Activated CD4-positive, alpha-beta T cell treated with anti-CD3 and anti-CD28 coated beads, Interleukin-2, amount 50 U/mL, for 24 hours (primary cell): Measurements from ENCODE around the gene PDXDC1.
"Not testable (repeated sequence)": the region's sequence is repeated elsewhere in the genome, so short reads cannot be mapped to it uniquely, and the experiment has no call there.

ENCODE experiments used
- DNase-seq, 2 donors: peaks; one replicate each; pipeline ENCODE4 v3.0.0-alpha.2; 2020; ENCODE audit warnings: low read depth in 1 of 2, low spot score in 1 of 2

PDXDC1 gene

DNA sequence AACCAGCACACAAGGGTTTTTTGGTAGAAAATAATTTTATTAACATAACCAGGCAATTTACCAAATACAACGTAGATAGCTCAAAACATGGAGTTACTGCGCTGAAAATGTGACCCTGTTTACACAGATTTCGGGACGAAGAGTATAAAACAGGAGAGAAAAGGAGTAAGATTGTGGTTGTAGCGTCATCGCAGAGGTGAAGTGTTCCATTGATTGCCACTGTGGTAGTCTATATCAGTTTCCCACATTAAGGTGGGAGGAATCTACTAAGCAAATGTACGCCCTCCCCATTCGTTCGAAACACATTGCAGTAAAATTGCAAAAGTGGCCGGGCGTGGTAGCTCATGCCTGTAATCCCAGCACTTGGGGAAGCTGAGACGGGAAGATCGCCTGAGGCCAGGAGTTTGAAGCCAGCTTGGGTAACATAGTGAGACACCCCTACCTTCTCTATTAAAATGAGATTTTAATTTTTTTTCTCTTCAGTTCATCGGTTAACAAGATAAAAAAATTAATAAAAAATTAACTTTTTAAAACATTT is 972 bp upstream of the PDXDC1 start:
- not testable (repeated sequence) for DNase-seq

GRCh38 chr16:14974331-14974655 is 533 bp upstream of the PDXDC1 start:
- not testable (repeated sequence) for DNase-seq

DNA sequence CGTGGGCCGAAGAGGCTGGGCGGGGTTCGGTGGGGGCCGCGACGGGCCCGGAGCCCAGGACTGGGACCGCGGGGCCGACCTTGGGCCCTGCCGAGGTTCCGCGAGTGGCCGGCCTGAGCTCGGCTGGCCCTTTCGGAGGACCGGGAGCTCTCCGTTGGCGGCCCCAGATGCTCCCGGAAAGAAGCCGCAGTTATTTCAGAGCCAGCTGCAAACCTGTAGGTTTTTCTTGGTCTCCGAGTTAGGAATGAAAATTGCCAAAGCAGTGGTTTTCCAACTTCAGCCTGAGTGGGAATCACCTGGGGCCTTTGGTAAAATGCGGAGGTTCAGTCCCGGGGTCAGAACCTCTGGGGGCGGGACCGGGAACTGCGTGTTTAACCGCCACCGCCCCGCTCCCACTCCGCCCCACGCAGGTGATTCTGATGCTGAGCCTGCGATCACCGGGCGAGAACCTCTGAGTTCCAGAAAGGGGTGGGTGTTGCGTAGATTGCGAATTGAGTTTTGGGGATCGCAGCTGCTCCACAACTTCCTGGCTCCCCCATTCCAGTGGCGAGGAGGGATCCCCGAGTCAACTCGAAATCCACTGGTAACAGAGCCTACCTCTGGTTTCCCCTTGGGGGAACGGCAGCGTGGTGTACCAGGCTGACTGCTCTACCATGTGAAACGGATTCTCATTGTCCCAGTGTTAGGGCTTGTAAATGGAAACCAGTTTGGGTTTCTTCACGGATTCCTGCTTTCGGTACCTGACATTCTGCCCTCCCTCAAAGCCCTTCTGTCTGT is 780 bp downstream of the PDXDC1 start:
- peak; percentile 31 to 39 for DNase-seq

GRCh38 chr16:14976971-14977736 is 2.3 kb downstream of the PDXDC1 start:
- DNase-seq = not testable (repeated sequence)

- not testable (repeated sequence) for DNase-seq
Measured at GRCh38 chr16:14978281-14978680, 3.5 kb downstream of the PDXDC1 start.

DNA sequence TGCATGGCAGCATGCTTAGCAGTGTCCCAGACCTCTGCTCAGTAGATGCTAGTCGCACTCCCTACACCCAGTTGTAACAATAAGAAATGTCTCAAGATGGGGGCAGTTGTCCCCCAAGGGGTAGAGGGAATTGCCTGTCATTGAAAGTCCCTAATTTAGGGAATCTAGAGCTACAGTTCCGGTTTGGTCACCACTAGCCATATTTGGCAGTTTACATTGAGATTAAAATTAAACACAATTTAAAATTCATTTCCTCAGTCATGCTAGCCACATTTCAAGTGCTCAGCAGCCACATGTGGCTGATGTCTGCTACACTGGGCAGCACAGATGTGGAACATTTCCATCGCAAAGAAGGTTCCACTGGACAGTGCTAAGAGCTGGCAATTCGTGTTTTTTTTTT is 4.1 kb downstream of the PDXDC1 start:
- not testable (repeated sequence) for DNase-seq

DNA sequence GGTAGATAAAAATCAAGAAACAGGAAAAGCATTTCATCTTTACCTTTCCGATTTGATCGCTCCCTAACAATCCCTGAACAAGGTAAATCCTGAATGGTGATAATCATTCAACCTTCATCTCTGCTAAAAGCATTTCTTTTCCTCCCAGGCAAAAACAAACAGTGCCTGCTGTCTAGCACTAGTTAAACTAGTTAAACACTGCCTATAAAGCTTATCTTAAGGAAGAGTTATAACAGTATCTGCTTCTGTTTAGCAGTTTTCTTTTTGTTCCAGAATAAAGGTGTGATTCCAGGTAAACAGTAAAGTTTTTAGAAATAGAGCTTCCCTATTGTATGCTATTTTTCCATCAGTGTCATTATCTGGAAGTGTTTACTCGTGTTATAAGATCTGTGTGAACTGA is 6.4 kb downstream of the PDXDC1 start:
- not testable (repeated sequence) for DNase-seq

DNA sequence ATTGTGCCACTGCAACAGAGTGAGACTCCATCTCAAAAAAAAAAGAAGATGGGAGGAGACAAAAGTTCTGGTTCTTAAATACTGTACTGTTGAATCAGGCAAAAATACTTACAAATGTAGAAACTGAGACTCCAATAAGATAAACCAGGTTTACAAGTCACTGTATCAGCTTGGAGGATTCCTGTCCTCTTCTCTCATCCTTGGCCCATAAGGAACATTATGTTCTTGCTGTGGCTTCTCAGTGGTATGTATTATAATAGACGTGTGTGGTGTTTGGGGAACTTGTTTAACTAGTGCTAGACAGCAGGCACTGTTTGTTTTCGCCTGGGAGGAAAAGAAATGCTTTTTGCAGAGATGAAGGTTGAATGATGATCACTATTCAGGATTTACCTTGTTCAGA is 7.7 kb downstream of the PDXDC1 start:
- DNase-seq = not testable (repeated sequence)

- DNase-seq = not testable (repeated sequence)
Measured at GRCh38 chr16:14988092-14988491, 13.3 kb downstream of the PDXDC1 start.

GRCh38 chr16:14988661-14989191 is 13.9 kb downstream of the PDXDC1 start:
- not testable (repeated sequence) for DNase-seq

DNA sequence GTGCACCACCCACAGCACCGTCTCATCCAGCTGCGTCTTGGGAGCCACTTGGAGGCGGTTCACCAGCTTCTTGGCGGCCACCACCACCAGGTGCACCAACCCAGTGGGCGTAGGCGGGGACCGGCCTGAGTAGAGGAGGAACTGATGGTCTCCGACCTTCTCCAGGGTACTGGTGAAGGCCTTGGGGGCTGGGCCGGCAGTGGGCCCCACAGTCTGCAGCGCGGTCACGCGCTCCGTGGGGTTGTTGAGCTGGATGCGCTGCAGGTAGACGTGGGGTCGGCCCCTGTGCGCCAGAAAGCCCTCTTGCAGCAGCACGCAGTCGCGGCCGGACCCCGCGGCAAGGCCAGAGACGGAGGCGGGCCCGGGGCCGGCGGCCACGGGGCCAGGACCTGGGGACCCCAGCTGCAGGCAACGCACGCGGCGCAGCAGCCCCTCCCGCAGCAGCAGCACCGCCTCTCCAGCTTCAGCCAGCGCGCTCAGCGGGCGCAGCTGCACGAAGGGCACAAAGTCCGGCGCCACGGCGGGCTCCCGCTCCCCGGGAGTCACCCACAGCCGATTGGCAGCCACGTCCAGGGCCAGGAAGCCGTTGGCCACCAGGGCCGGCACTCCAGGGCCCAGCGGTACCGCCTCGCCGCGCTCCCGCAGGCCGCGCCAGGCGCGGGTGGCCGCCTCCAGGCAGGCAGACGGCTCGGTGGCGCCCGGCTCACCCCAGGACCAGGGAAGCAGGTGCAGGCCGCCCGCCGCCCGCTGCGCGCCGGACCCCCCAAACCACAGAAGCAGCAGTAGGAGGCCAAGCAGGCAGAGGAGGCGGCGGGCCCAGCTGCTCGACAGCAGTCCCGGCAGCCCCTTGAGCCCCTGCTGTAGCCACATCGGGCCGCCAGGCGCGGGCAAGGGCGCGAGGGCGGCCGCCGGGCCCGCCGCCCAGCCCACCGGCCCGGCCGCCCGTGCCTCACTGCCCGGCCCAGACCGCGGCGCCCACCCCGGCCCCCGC is 14.8 kb downstream of the PDXDC1 start:
- DNase-seq = not testable (repeated sequence)

DNA sequence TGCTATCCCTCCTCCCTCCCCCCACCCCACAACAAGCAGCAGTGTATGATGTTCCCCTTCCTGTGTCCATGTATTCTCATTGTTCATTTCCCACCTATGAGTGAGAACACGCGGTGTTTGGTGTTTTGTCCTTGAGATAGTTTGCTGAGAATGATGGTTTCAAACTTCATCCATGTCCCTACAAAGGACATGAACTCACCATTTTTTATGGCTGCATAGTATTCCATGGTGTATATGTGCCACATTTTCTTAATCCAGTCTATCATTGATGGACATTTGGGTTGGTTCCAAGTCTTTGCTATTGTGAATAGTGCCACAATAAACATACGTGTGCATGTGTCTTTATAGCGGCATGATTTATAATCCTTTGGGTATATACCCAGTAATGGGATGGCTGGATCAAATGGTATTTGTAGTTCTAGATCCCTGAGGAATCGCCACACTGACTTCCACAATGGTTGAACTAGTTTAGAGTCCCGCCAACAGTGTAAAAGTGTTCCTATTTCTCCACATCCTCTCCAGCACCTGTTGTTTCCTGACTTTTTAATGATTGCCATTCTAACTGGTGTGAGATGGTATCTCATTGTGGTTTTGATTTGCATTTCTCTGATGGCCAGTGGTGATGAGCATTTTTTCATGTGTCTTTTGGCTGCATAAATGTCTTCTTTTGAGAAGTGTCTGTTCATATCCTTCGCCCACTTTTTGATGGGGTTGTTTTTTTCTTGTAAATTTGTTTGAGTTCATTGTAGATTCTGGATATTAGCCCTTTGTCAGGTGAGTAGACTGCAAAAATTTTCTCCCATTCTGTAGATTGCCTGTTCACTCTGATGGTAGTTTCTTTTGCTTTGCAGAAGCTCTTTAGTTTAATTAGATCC is 18.7 kb downstream of the PDXDC1 start:
- DNase-seq = not testable (repeated sequence)

- DNase-seq = not testable (repeated sequence)
Measured at GRCh38 chr16:14996702-14997101, 21.9 kb downstream of the PDXDC1 start.

- DNase-seq = not testable (repeated sequence)
Measured at GRCh38 chr16:14998300-14998699, 23.5 kb downstream of the PDXDC1 start.

GRCh38 chr16:14999845-15000244 is 25.0 kb downstream of the PDXDC1 start:
- not testable (repeated sequence) for DNase-seq

- DNase-seq = not testable (repeated sequence)
Measured at GRCh38 chr16:15002448-15002847, 27.6 kb downstream of the PDXDC1 start.

DNA sequence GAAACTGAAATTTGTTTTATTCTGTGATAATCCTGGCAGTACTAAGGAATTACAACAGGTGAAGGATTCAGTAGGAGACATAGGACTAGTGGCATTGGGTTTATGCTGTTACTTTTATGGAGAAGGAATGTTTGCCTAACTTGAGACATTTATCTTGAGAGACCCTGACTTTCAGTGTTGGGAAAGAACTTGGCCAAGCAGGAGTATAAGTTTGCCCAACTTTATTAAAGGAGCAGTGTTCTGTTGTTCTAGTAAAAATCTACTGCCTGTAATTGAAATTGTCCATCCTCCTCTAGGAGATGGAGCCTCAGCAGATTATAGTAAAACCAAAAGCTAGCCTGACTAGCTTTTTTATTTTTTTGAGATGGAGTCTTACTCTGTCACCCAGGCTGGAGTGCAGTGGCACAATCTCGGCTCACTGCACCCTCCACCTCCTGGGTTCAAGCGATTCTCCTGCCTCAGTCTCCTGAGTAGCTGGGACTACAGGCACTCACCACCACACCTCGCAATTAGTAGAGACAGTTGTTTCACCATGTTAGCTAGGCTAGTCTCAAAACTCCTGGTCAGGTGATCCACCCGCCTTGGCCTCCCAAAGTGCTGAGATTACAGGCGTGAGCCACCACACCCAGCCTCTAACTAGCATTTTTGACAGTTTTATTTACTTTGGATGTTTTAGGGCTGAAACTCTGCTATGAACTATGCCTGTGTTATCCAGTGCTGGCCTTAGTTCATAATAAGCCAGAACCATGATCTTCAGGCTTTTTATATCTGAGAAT is 30.7 kb downstream of the PDXDC1 start:
- not testable (repeated sequence) for DNase-seq

DNA sequence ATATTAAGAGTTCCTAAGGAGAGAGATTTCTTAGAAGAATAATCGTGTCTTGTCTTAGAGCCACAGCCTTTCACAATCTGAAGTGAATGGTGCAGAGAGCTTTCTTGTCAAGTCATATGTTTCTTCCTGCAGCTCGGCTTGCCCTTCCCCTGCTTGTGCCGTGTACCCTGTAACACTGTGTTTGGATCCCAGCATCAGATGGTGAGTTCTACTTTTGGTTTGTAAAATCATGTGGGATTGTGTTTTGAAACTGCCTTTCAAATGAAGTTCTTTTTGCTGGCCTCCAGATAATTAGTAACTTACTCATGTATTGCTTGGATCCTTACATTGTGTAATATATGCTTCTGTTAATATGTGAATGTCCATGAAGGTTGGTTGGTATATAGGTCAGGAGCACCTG is 33.8 kb downstream of the PDXDC1 start:
- DNase-seq = not testable (repeated sequence)

GRCh38 chr16:15012941-15013340 is 38.1 kb downstream of the PDXDC1 start:
- not testable (repeated sequence) for DNase-seq
